ENCODE results near the gene PPM1D.

GRCh38 chr17:60598001-60598736 lies 1.8 kb upstream of the PPM1D start:
- peak in 1 of 3 donors; percentile 11 for TF ChIP-seq CTCF (IDR thresholded peaks at IDR 0.05)
- TF ChIP-seq POLR2A (IDR thresholded peaks at IDR 0.05), result no peak
